IMR-90 (cell line): ENCODE results near the gene ASB13. TPM values are rescaled to one million over a fixed set of nuclear protein-coding genes. Genes with fewer than 3 reads are reported as not detected.

ENCODE experiments used
- ATAC-seq: fragments of 200-7000 bp; cut with Tn5 transposase; 2 replicates; pipeline ENCODE4 v1.9.1; 2020; ENCODE audit warnings: low read depth, mild to moderate bottlenecking, moderate library complexity
- BruUV-seq: library from RNA; stranded (reverse); fragments of 400-500 nt; replicated peaks from 2 replicates; lab custom pipeline; 2021; lab: Mats Ljungman, UMichigan
- CTCF ChIA-PET: fragments of 300-600 bp; formaldehyde crosslinking; extraction: SDS; loops from one replicate; lab custom pipeline; 2021; ENCODE audit warnings: antibody characterized with exemption; lab: Yijun Ruan, JAX
- POLR2A ChIA-PET: fragments of 300-600 bp; sonication (Branson Sonifier 250); formaldehyde crosslinking; loops from one replicate; lab custom pipeline; 2022; ENCODE audit warnings: antibody characterized with exemption; ENCODE audit not compliant: unreplicated experiment; lab: Charles Lee
- DNase-seq: peaks from one replicate; pipeline ENCODE4 v3.0.0; 2013
- H2AFZ ChIP-seq: replicated peaks from 2 replicates; pipeline ENCODE3; 2013; ENCODE audit warnings: low read length, mild to moderate bottlenecking; ENCODE audit not compliant: poor library complexity
- H2AK5ac ChIP-seq: 2 replicates; pipeline ENCODE4 v1.6.1; 2013; ENCODE audit warnings: low read depth, low read length, inconsistent platforms
- H2AK9ac ChIP-seq: replicated peaks from 2 replicates; pipeline ENCODE3; 2013; ENCODE audit warnings: mild to moderate bottlenecking, low read depth, low read length, moderate library complexity; ENCODE audit not compliant: poor library complexity
- H2BK120ac ChIP-seq: 2 replicates; pipeline ENCODE4 v1.6.1; 2013; ENCODE audit warnings: low read depth, low read length, inconsistent platforms
- H2BK15ac ChIP-seq: 3 replicates; pipeline ENCODE4 v1.6.1; 2013; ENCODE audit warnings: low read depth, low read length, inconsistent platforms
- H2BK20ac ChIP-seq: 2 replicates; pipeline ENCODE4 v1.6.1; 2013; ENCODE audit warnings: low read depth, mild to moderate bottlenecking, inconsistent platforms, low read length, moderate library complexity
- H2BK5ac ChIP-seq: 2 replicates; pipeline ENCODE4 v1.6.1; 2013; ENCODE audit warnings: mild to moderate bottlenecking, low read depth, low read length, inconsistent platforms; ENCODE audit not compliant: poor library complexity, severe bottlenecking
- H3K14ac ChIP-seq: replicated peaks from 2 replicates; pipeline ENCODE4 v1.6.1; 2013; ENCODE audit warnings: low read depth, low read length, inconsistent platforms
- H3K18ac ChIP-seq: 2 replicates; pipeline ENCODE4 v1.6.1; 2013; ENCODE audit warnings: low read depth, low read length, control low read depth
- H3K23ac ChIP-seq: 2 replicates; pipeline ENCODE4 v1.6.1; 2013; ENCODE audit warnings: low read depth, low read length, inconsistent platforms
- H3K27ac ChIP-seq: 2 replicates; pipeline ENCODE4 v1.5.1; 2013; ENCODE audit warnings: mild to moderate bottlenecking, control low read depth, low read length; ENCODE audit not compliant: insufficient read depth
- H3K27me3 ChIP-seq: 2 replicates; pipeline ENCODE4 v1.6.1; 2013; ENCODE audit warnings: low read length; ENCODE audit not compliant: control insufficient read depth, insufficient read depth
- H3K36me3 ChIP-seq: 2 replicates; pipeline ENCODE4 v1.6.1; 2013; ENCODE audit warnings: low read length, mixed read lengths; ENCODE audit not compliant: control insufficient read depth, insufficient read depth
- H3K4ac ChIP-seq: 2 replicates; pipeline ENCODE4 v1.6.1; 2013; ENCODE audit warnings: low read depth, low read length, inconsistent platforms
- H3K4me1 ChIP-seq: 2 replicates; pipeline ENCODE4 v1.6.1; 2013; ENCODE audit warnings: low read length, mixed read lengths; ENCODE audit not compliant: control insufficient read depth, insufficient read depth
- H3K4me2 ChIP-seq: 2 replicates; pipeline ENCODE4 v1.6.1; 2013; ENCODE audit warnings: low read depth, mild to moderate bottlenecking, control low read depth, low read length, moderate library complexity
- H3K4me3 ChIP-seq: 2 replicates; pipeline ENCODE4 v1.5.1; 2013; ENCODE audit warnings: low read depth, mild to moderate bottlenecking, control low read depth, low read length, moderate library complexity; ENCODE audit not compliant: insufficient read depth
- H3K56ac ChIP-seq: 2 replicates; pipeline ENCODE4 v1.6.1; 2013; ENCODE audit warnings: low read length, inconsistent platforms; ENCODE audit not compliant: insufficient read depth; ENCODE audit errors: extremely low read depth
- H3K79me1 ChIP-seq, 2 experiments: 2 replicates each; pipeline ENCODE4 v1.6.1; 2013; ENCODE audit warnings: low read length in 2 of 2, inconsistent platforms in 1 of 2, low read depth in 1 of 2
- H3K9ac ChIP-seq: 2 replicates; pipeline ENCODE4 v1.6.1; 2013; ENCODE audit warnings: low read depth, low read length, control low read depth
- H3K9me1 ChIP-seq: 2 replicates; pipeline ENCODE4 v1.6.1; 2013; ENCODE audit warnings: low read length, inconsistent platforms; ENCODE audit not compliant: insufficient read depth
- H3K9me3 ChIP-seq: 2 replicates; pipeline ENCODE4 v1.6.1; 2013; ENCODE audit warnings: low read length; ENCODE audit not compliant: control insufficient read depth, insufficient read depth
- H4K20me1 ChIP-seq: 2 replicates; pipeline ENCODE4 v1.6.1; 2013; ENCODE audit warnings: low read length, inconsistent platforms; ENCODE audit not compliant: insufficient read depth
- H4K5ac ChIP-seq: 2 replicates; pipeline ENCODE4 v1.6.1; 2013; ENCODE audit warnings: mild to moderate bottlenecking, low read depth, low read length, control low read depth
- H4K8ac ChIP-seq, 2 experiments: 2 replicates each; pipeline ENCODE4 v1.6.1; 2013; ENCODE audit warnings: low read depth in 2 of 2, low read length in 2 of 2, control low read depth in 1 of 2, inconsistent platforms in 1 of 2
- H4K91ac ChIP-seq: 2 replicates; pipeline ENCODE4 v1.6.1; 2013; ENCODE audit warnings: low read depth, low read length, inconsistent platforms; ENCODE audit not compliant: insufficient read depth
- BHLHE40 ChIP-seq: fragments of 150-350 bp; IDR thresholded peaks from 2 replicates; pipeline ENCODE4 v1.6.1; 2016; ENCODE audit warnings: mild to moderate bottlenecking, low read depth, low read length
- CEBPB ChIP-seq: IDR thresholded peaks from 2 replicates; pipeline ENCODE4 v1.6.1; 2012; ENCODE audit warnings: low read depth, low read length, improper control_type of control experiment
- CHD1 ChIP-seq: IDR thresholded peaks from 2 replicates; pipeline ENCODE4 v1.6.1; 2012; ENCODE audit warnings: low read depth, low read length, improper control_type of control experiment
- CTCF ChIP-seq: conservative IDR thresholded peaks from 2 replicates; pipeline ENCODE4 v1.5.1; 2012; ENCODE audit warnings: mild to moderate bottlenecking, low read depth, low read length, improper control_type of control experiment
- ELK1 ChIP-seq: fragments of 150-350 bp; IDR thresholded peaks from 2 replicates; pipeline ENCODE4 v1.6.1; 2016; ENCODE audit warnings: low read depth, mild to moderate bottlenecking, low read length, moderate library complexity, borderline replicate concordance
- FOS ChIP-seq: fragments of 150-350 bp; IDR thresholded peaks from 2 replicates; pipeline ENCODE4 v1.6.1; 2016; ENCODE audit warnings: low read depth, low read length
- MAFK ChIP-seq: IDR thresholded peaks from 2 replicates; pipeline ENCODE4 v1.6.1; 2012; ENCODE audit warnings: low read depth, low read length, improper control_type of control experiment
- MAZ ChIP-seq: IDR thresholded peaks from 2 replicates; pipeline ENCODE4 v1.6.1; 2012; ENCODE audit warnings: low read depth, mild to moderate bottlenecking, low read length, improper control_type of control experiment, moderate library complexity, borderline replicate concordance
- MXI1 ChIP-seq: IDR thresholded peaks from 2 replicates; pipeline ENCODE4 v1.6.1; 2012; ENCODE audit warnings: low read depth, mild to moderate bottlenecking, low read length, moderate library complexity, borderline replicate concordance
- NFE2L2 ChIP-seq: fragments of 150-350 bp; IDR thresholded peaks from 2 replicates; pipeline ENCODE4 v1.6.1; 2016; ENCODE audit warnings: low read depth, mild to moderate bottlenecking, low read length
- POLR2A ChIP-seq: IDR thresholded peaks from 2 replicates; pipeline ENCODE4 v1.6.1; 2012; ENCODE audit warnings: mild to moderate bottlenecking, low read depth, low read length
- RAD21 ChIP-seq: IDR thresholded peaks from 2 replicates; pipeline ENCODE4 v1.6.1; 2012; ENCODE audit warnings: low read length, improper control_type of control experiment
- RCOR1 ChIP-seq: IDR thresholded peaks from 2 replicates; pipeline ENCODE4 v1.6.1; 2012; ENCODE audit warnings: mild to moderate bottlenecking, low read length, improper control_type of control experiment; ENCODE audit not compliant: insufficient replicate concordance
- RFX5 ChIP-seq: IDR thresholded peaks from 2 replicates; pipeline ENCODE4 v1.8.0; 2012; ENCODE audit warnings: low read depth, mild to moderate bottlenecking, low read length, moderate library complexity
- SMC3 ChIP-seq: fragments of 150-350 bp; IDR thresholded peaks from 2 replicates; pipeline ENCODE4 v1.6.1; 2016; ENCODE audit warnings: low read depth, mild to moderate bottlenecking, antibody characterized with exemption, low read length, moderate library complexity
- USF2 ChIP-seq: fragments of 150-350 bp; IDR thresholded peaks from 2 replicates; pipeline ENCODE4 v1.6.1; 2017; ENCODE audit warnings: mild to moderate bottlenecking, antibody characterized with exemption, low read length, low read depth
- WGBS, 2 experiments: methylation state at CpG; one replicate each; pipeline versions ENCODE4 v1.1.5 to v1.1.7; 2013; ENCODE audit warnings: missing lambda C conversion rate in 2 of 2; ENCODE audit not compliant: insufficient read length in 1 of 2; ENCODE audit errors: extremely low coverage in 2 of 2; 5-methylcytosine and 5-hydroxymethylcytosine counted together
- dilution Hi-C: fragments of 300-500 bp; cut with HindIII; formaldehyde crosslinking; loops from one replicate; pipeline ENCODE4 v1.14.3; 2018; ENCODE audit warnings: low sequenced_read_pairs; ENCODE audit not compliant: unreplicated experiment
- in situ Hi-C: fragments of 300-500 bp; cut with MboI; formaldehyde crosslinking; loops from 3 replicates; pipeline ENCODE4 v1.14.3; 2019; ENCODE audit warnings: low sequenced_read_pairs, inconsistent platforms, mixed read lengths
- intact Hi-C: fragments of 100-400 bp; cut with micrococcal nuclease; formaldehyde crosslinking; loops from 2 replicates; pipeline ENCODE4 v1.10.0; 2022
- polyA plus RNA-seq, 3 experiments: library from polyadenylated mRNA; depleted of rRNA; stranded (reverse); fragments of >200 nt; gene quantifications; 2 replicates each; pipeline ENCODE4 v1.2.3, GENCODE V29; 2012; ENCODE audit warnings: low replicate concordance in 1 of 3
- total RNA-seq: library from RNA; depleted of rRNA; stranded (reverse); fragments of >200 nt; gene quantifications from 2 replicates; pipeline ENCODE4 v1.2.3, GENCODE V29; 2012

The ASB13 gene
- total and polyA plus RNA-seq, 2 of the 4 experiments (the other 2 are of a cell fraction) = 4.6 to 6.3 TPM

DNA sequence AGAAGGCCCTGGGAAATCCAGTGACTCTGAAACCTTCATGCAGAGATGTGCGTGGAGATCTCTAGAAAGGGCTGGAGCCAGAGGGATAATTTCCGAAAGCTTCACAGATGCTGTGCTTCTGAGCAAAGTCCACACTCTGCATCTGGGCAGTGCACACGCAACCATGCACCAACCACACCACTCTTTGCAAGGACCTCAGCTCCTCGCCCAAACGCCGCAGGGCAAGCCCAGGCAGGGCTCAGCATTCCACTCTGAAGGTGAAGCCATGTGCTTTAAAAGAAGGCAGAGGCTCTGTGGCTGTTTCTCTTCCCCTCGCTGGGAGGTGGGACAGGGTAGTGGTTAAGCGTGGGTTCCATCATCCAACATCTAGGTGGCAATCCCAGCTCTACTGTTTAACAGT lies 48.4 kb downstream of the ASB13 start:
- H2AK5ac ChIP-seq = peak overlapping the region; percentile 54; the same call in 1 of the 2 replicates
- H3K36me3 ChIP-seq = no peaks in the 10 kb centered on the region
- ChIA-PET POLR2A (no interaction called here), CTCF (interaction anchor here (0.6 kb wide), 1 partner anchor 32 kb away, joined by 3 read pairs; no protein-coding TSS in a partner anchor)
- ATAC-seq = no peak
- H3K4me3 ChIP-seq = no peak overlapping the region
- H3K4me1 ChIP-seq = peaks cover 11% of the 10 kb centered on the region
- H3K27ac ChIP-seq = no peak overlapping the region
- H3K56ac ChIP-seq = no peak overlapping the region
- H4K20me1 ChIP-seq = no peaks in the 10 kb centered on the region
- WGBS, 2 experiments = 100% methylated on average over 2 of the region's 8 CpGs; no CpG with 5 or more reads in 1 of the 2 experiments
- H3K27me3 ChIP-seq = no peaks in the 10 kb centered on the region
- H3K23ac ChIP-seq = no peak overlapping the region
- peaks cover 7% of the 10 kb centered on the region; the same call in 1 of the 2 replicates for H3K9me1 ChIP-seq
- H2BK15ac ChIP-seq = no peak overlapping the region
- no peak overlapping the region for H4K5ac ChIP-seq
- no peak overlapping the region for H2AFZ ChIP-seq
- H3K14ac ChIP-seq = no peak overlapping the region
- no peak for TF ChIP-seq RCOR1
- TF ChIP-seq CHD1 = no peak
- no peak for TF ChIP-seq MXI1
- TF ChIP-seq MAFK = no peak
- TF ChIP-seq USF2 = no peak
- no peak for TF ChIP-seq CTCF
- no peak for TF ChIP-seq BHLHE40
- TF ChIP-seq MAZ = no peak
- TF ChIP-seq RAD21 = no peak
- TF ChIP-seq ELK1 = no peak
- TF ChIP-seq CEBPB = no peak
- TF ChIP-seq FOS = no peak
- TF ChIP-seq NFE2L2 = no peak
- no peak for TF ChIP-seq POLR2A
- no peak for TF ChIP-seq SMC3
- TF ChIP-seq RFX5 = no peak
- in situ Hi-C loops = loop anchor here (25.0 kb wide), 1 partner anchor 781 kb away; the partner anchor contains the start of gene AKR1E2
- H3K9ac ChIP-seq = no peak overlapping the region
- no peak overlapping the region for H3K4ac ChIP-seq
- no peak overlapping the region for H3K4me2 ChIP-seq
- H4K91ac ChIP-seq = no peak overlapping the region
- H3K18ac ChIP-seq = no peak overlapping the region
- H3K9me3 ChIP-seq = no peaks in the 10 kb centered on the region
- no TSS peak for BruUV-seq
- no peak overlapping the region for H2BK20ac ChIP-seq
- intact Hi-C loops = no loop called here
- peak overlapping the region; percentile 62 for H2AK9ac ChIP-seq
- H3K79me1 ChIP-seq = no peaks in the 10 kb centered on the region
- DNase-seq = no peak
- dilution Hi-C loops = no loop called here
- no peak overlapping the region for H2BK120ac ChIP-seq
- H4K8ac ChIP-seq = no peak overlapping the region
- no peak overlapping the region for H2BK5ac ChIP-seq
